Mesothelial cell of epicardium (in vitro differentiated cells): ENCODE data around the gene DLGAP1. TPM values are rescaled to one million over a fixed set of nuclear protein-coding genes. Genes with fewer than 3 reads are reported as not detected.

Experiments
- DNase-seq, 2 experiments: peaks; one replicate each; pipeline ENCODE4 v3.0.0; 2021; ENCODE audit warnings: low spot score in 2 of 2; ENCODE audit not compliant: unreplicated experiment in 2 of 2
- H3K27ac Mint-ChIP-seq: 2 replicates; pipeline ENCODE4 v1.8.0; 2021; ENCODE audit warnings: mixed read lengths
- H3K27me3 Mint-ChIP-seq: 2 replicates; pipeline ENCODE4 v1.8.0; 2021; ENCODE audit warnings: low read depth, mixed read lengths
- H3K36me3 Mint-ChIP-seq: 2 replicates; pipeline ENCODE4 v1.8.0; 2021; ENCODE audit warnings: mixed read lengths
- H3K4me1 Mint-ChIP-seq: 2 replicates; pipeline ENCODE4 v1.8.0; 2021; ENCODE audit warnings: mixed read lengths
- H3K4me3 Mint-ChIP-seq: 2 replicates; pipeline ENCODE4 v1.8.0; 2021; ENCODE audit warnings: mild to moderate bottlenecking, moderate library complexity, mixed read lengths
- H3K9me3 Mint-ChIP-seq: 2 replicates; pipeline ENCODE4 v1.8.0; 2021; ENCODE audit warnings: mixed read lengths
- CTCF ChIP-seq: fragments of 200-600 bp; sonication (generic); IDR thresholded peaks from one replicate; pipeline ENCODE4 v1.5.0; 2021; ENCODE audit warnings: antibody characterized with exemption; ENCODE audit not compliant: unreplicated experiment
- total RNA-seq: library from RNA; stranded (reverse); gene quantifications from 3 replicates; pipeline ENCODE4 v1.2.1, GENCODE V29; 2021

DLGAP1 gene
- total RNA-seq, 1 donor from 2014 or later, result 4.6 TPM

GRCh38 chr18:3510896-3511295 lies 944.2 kb downstream of the DLGAP1 start:
- no peak overlapping the region for H3K4me3 Mint-ChIP-seq
- no peaks in the 10 kb centered on the region for H3K27me3 Mint-ChIP-seq
- no peaks in the 10 kb centered on the region for H3K9me3 Mint-ChIP-seq
- no peak overlapping the region for H3K27ac Mint-ChIP-seq
- no peak for DNase-seq
- no peak for TF ChIP-seq CTCF
- no peaks in the 10 kb centered on the region for H3K36me3 Mint-ChIP-seq
- H3K4me1 Mint-ChIP-seq, result peaks cover 16% of the 10 kb centered on the region

- DNase-seq, result no peak
- Mint-ChIP-seq H3K9me3 (no peaks in the 10 kb centered on the region), H3K36me3 (no peaks in the 10 kb centered on the region), H3K27me3 (no peaks in the 10 kb centered on the region), H3K27ac (no peak overlapping the region), H3K4me1 (peaks cover 16% of the 10 kb centered on the region), H3K4me3 (no peak overlapping the region)
- no peak for TF ChIP-seq CTCF
Measured at GRCh38 chr18:3510024-3510423, 945.1 kb downstream of the DLGAP1 start.

GRCh38 chr18:3508576-3509549 lies 946.2 kb downstream of the DLGAP1 start:
- Mint-ChIP-seq H3K9me3 (no peaks in the 10 kb centered on the region), H3K27ac (no peak overlapping the region), H3K36me3 (no peaks in the 10 kb centered on the region), H3K27me3 (no peaks in the 10 kb centered on the region), H3K4me1 (peaks cover 16% of the 10 kb centered on the region), H3K4me3 (no peak overlapping the region)
- TF ChIP-seq CTCF, result no peak
- DNase-seq, result no peak

- H3K27ac Mint-ChIP-seq, result no peak overlapping the region
- no peaks in the 10 kb centered on the region for H3K36me3 Mint-ChIP-seq
- peaks cover 5% of the 10 kb centered on the region for H3K27me3 Mint-ChIP-seq
- no peaks in the 10 kb centered on the region for H3K9me3 Mint-ChIP-seq
- no peak for TF ChIP-seq CTCF
- no peak for DNase-seq
- no peak overlapping the region for H3K4me3 Mint-ChIP-seq
- peaks cover 17% of the 10 kb centered on the region for H3K4me1 Mint-ChIP-seq
Measured at GRCh38 chr18:3504637-3505036, 950.5 kb downstream of the DLGAP1 start.

- Mint-ChIP-seq H3K36me3 (no peaks in the 10 kb centered on the region), H3K9me3 (no peaks in the 10 kb centered on the region), H3K4me3 (no peak overlapping the region), H3K27ac (no peak overlapping the region), H3K4me1 (peaks cover 11% of the 10 kb centered on the region), H3K27me3 (peaks cover 18% of the 10 kb centered on the region)
- no peak for DNase-seq
- TF ChIP-seq CTCF, result no peak
Measured at GRCh38 chr18:3502650-3503049, 952.5 kb downstream of the DLGAP1 start.
